Activated naive CD8-positive, alpha-beta T cell treated with anti-CD3 and anti-CD28 coated beads, Interleukin-2, amount 50 U/mL, for 24 hours (primary cell): ENCODE measurements around the gene CA6.
A peak's percentile ranks its signal among the peaks of the same experiment; 100 is the strongest.
"Not testable (repeated sequence)": the region's sequence is repeated elsewhere in the genome, so short reads cannot be mapped to it uniquely, and the experiment has no call there.

Source experiments
- ATAC-seq: fragments of 150-1000 bp; cut with Tn5 transposase; one replicate; pipeline ENCODE4 v1.10.0; 2021
- DNase-seq: peaks from one replicate; pipeline ENCODE4 v3.0.0; 2021
- H3K27ac Mint-ChIP-seq: one replicate; pipeline ENCODE4 v1.8.0; 2021; ENCODE audit warnings: mild to moderate bottlenecking, mixed read lengths
- H3K27me3 Mint-ChIP-seq: one replicate; pipeline ENCODE4 v1.8.0; 2021; ENCODE audit warnings: mixed read lengths
- H3K36me3 Mint-ChIP-seq: one replicate; pipeline ENCODE4 v1.8.0; 2021; ENCODE audit warnings: low read depth, mixed read lengths
- H3K4me1 Mint-ChIP-seq: one replicate; pipeline ENCODE4 v1.8.0; 2021; ENCODE audit warnings: mixed read lengths
- H3K4me3 Mint-ChIP-seq: one replicate; pipeline ENCODE4 v1.8.0; 2021; ENCODE audit warnings: mild to moderate bottlenecking, moderate library complexity, mixed read lengths
- H3K9me3 Mint-ChIP-seq: one replicate; pipeline ENCODE4 v1.8.0; 2021; ENCODE audit warnings: mixed read lengths

The CA6 gene

DNA sequence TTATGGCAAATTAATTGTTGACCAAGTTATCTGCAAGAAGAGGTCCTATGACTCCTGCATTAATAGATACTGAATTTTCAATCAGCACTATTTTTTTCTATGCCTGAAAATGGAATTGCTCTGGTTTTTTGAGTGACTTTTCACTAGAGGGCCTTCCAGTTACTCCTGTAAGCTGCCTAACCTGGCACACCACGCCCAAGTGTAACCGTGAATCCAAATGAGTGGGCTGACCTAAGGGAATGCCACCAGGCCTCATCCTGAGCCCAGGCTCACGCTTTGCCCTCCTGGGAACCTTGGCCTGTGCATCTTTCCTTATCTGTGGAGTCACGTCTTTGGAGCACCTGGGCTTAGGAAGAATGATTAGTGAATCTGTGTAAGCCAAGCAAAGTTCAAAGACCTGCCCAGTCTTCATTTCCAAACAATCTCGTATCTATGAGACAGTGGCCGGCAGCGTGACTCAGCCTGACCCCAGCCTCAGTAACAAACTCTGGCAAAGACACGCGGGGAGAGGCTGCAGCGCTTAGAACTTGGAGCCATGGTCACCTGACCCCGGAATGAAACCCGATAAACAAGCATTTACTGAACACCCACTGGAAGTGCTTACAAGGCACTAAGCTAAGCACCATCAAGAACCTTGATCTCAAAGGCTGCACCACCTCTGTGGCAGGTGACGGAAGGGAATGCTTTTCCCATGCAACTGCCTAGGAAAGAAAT, 48.5 kb downstream of the CA6 start:
- not testable (repeated sequence) for H3K4me3 Mint-ChIP-seq, H3K9me3 Mint-ChIP-seq, H3K36me3 Mint-ChIP-seq, H3K27ac Mint-ChIP-seq, H3K4me1 Mint-ChIP-seq, DNase-seq, H3K27me3 Mint-ChIP-seq, ATAC-seq

DNA sequence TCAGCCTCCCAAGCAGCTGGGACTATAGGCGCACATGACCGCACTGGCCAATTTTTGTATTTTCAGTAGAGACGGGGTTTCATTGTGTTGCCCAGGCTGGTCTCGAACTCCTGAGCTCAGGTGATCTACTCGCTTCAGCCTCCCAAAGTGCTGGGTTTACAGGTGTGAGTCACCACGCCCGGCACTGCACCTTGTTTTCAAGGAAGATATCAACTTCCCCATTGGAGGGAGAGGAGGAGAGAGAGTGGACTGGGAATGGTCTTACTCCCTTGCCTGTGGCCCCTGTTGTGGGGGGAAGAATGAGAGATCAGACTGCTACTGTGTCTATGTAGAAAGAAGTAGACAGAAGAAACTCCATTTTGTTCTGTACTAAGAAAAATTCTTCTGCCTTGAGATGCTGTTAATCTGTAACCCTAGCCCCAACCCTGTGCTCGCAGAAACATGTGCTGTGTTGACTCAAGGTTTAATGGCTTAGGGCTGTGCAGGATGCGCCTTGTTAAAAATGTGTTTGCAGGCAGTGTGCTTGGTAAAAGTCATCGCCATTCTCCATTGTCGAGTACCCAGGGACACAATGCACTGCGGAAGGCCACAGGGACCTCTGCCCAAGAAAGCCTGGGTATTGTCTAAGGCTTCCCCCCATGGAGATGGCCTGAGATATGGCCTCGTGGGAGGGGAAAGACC, 56.0 kb downstream of the CA6 start:
- not testable (repeated sequence) for H3K36me3 Mint-ChIP-seq, H3K27me3 Mint-ChIP-seq, H3K9me3 Mint-ChIP-seq, H3K27ac Mint-ChIP-seq, H3K4me3 Mint-ChIP-seq, DNase-seq, ATAC-seq
- H3K4me1 Mint-ChIP-seq: peaks cover 11% of the 10 kb centered on the region

DNA sequence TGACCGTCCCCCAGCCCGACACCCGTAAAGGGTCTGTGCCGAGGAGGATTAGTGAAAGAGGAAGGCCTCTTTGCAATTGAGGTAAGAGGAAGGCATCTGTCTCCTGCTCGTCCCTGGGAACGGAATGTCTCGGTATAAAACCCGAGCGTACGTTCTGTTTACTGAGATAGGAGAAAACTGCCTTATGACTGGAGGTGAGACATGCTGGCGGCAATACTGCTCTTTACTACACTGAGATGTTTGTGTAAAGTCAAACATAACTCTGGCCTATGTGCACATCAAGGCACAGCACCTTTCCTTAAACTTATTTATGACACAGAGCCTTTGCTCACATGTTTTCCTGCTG, 56.5 kb downstream of the CA6 start:
- not testable (repeated sequence) for DNase-seq, H3K27ac Mint-ChIP-seq, ATAC-seq, H3K9me3 Mint-ChIP-seq, H3K36me3 Mint-ChIP-seq, H3K27me3 Mint-ChIP-seq, H3K4me3 Mint-ChIP-seq
- peaks cover 11% of the 10 kb centered on the region for H3K4me1 Mint-ChIP-seq

DNA sequence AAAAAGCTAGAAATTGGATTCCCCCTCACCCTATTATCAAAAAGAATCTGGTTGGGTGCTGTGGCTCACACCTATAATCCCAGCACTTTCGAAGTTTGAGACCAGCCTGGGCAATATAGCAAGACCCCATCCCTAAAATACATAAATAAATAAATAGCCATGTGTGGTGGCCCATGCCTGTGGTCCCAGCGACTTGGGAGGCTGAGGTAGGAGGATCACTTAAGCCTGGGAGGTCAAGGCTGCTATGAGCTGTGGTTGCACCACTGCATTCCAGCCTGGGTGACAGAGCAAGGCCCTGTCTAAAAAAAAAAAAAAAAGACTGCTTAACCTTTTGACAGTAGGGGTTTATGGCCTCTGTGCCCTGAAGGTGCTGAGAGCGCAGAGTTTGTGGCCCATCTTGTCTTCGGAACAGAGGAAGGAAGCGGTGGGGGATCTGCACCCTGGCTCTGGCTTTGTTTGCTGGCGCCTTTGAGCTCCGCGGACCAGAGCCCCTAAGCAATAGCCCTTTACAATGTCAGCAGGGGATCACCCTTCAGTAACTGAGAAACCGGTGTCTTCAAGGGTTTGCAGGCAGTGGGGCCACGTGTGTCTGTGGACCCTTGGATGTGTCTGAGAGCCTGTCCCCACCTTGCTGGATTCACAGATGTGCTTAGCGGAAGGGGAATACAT, 58.5 kb downstream of the CA6 start:
- Mint-ChIP-seq H3K27ac (peak overlapping the region; percentile 39), H3K4me3 (peak overlapping the region; percentile 53), H3K4me1 (peaks cover 11% of the 10 kb centered on the region), H3K9me3 (no peaks in the 10 kb centered on the region), H3K27me3 (no peaks in the 10 kb centered on the region), H3K36me3 (no peaks in the 10 kb centered on the region)
- no peak for DNase-seq
- no peak for ATAC-seq

DNA sequence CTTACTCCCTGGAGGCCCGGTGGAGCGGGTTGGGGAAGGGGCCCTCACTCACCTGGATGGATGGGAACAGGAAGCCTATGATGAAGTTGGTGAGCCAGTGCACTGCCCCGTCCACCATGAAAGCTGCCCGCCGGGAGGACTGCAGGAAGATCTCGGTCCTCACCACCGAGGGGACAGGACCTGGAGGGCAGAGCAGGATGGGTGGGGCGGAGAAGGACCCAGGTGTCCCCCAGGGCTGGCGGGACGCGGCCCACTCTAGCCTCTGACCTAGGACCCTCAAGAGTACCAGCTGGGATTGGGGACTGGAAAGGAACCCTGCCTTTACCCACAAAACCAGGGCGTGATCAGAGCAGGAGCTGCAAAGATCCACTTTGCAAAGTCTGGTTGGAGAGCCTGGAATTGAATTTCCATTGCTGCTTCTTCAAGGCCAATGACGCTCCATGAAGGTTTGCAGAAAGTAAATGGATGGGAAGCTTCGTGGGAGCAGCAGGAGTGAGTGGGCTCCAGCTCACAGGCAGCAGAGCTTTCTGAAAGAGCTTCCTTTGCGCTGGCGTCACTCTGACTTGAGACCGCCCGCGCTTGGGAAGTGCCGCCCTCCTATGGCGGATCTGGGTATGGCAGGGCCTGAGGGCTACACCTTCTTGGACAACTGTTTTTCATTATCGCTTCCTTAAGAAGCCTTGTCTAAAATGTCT, 59.2 kb downstream of the CA6 start:
- peak; percentile 84 for ATAC-seq
- H3K9me3 Mint-ChIP-seq: no peaks in the 10 kb centered on the region
- peak overlapping the region; percentile 39 for H3K27ac Mint-ChIP-seq
- DNase-seq: peak; percentile 92
- peaks cover 11% of the 10 kb centered on the region for H3K4me1 Mint-ChIP-seq
- H3K27me3 Mint-ChIP-seq: no peaks in the 10 kb centered on the region
- H3K4me3 Mint-ChIP-seq: peak overlapping the region; percentile 53
- no peaks in the 10 kb centered on the region for H3K36me3 Mint-ChIP-seq

DNA sequence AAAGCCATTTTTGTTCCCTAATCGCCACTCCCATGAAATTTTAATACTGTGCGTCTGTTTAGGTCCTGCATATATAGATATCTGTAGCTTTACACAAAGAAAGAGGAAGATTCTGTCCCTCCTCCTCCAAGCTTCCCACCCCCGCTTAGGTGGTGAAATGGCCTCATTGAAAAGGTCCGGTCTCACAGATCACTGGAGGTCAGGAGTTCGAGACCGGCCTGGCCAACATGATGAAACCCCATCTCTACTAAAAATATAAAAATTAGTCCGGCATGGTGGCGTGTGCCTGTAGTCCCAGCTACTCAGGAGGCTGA, 59.7 kb downstream of the CA6 start:
- Mint-ChIP-seq H3K4me3 (no peak overlapping the region), H3K4me1 (peaks cover 11% of the 10 kb centered on the region), H3K27me3 (no peaks in the 10 kb centered on the region), H3K9me3 (no peaks in the 10 kb centered on the region), H3K36me3 (no peaks in the 10 kb centered on the region), H3K27ac (peak overlapping the region; percentile 18)
- no peak for ATAC-seq
- no peak for DNase-seq

DNA sequence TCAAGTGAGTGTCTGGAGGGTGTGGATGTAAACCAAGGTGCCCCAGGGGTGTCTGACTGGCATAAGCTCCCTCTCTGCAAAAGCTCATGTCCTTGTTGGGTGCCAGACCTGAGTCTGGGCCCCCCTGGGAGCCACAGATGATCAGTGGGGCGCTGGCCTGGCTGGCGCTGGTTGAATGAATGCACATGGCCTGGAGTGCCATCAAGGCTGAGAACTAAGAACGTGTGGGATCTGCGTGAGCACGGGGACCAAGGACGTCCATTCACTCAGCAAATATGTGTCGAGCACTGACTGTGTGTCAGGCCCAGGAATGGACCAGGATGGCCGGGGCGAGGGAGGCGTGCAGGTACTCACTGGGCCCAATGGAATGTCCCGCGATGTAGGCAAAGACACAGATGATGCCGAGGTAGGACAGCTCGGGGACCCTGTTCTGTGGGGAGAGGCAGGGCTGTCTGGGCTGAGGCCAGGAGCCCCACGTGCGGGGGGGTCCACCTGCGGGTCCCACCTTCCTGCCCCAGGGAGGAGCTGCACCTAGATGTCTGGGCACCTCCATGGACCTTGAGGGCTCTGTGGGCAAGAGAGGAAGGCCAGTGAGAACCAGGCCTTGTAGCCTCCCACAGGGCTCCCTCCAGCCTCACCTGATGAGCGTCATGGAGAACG, 61.4 kb downstream of the CA6 start:
- Mint-ChIP-seq H3K36me3 (no peaks in the 10 kb centered on the region), H3K9me3 (no peaks in the 10 kb centered on the region), H3K4me3 (no peak overlapping the region), H3K4me1 (peaks cover 17% of the 10 kb centered on the region), H3K27ac (no peak overlapping the region), H3K27me3 (peaks cover 2% of the 10 kb centered on the region)
- no peak for DNase-seq
- ATAC-seq: no peak

DNA sequence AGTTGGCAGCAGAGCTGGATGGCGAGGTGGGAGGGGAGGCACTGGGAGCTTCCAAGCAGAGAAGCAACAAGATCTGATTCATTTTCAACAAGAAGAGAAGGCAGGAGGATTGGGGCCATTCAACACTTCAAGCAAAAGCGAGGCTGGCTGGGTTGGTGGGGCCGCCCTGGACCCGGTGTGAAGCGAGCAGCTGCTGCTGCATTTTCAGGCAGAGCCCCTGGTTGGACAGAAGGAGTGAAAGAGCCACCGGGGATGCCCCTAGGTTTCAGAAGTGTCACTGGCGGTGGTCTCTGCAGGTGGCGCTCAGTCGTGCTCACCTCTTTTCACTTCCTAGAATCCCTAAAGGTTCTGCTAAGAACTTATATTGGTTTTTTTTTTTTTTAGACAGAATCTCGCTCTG, 62.6 kb downstream of the CA6 start:
- Mint-ChIP-seq H3K36me3 (no peaks in the 10 kb centered on the region), H3K9me3 (no peaks in the 10 kb centered on the region), H3K4me3 (no peak overlapping the region), H3K27ac (no peak overlapping the region), H3K4me1 (peaks cover 17% of the 10 kb centered on the region), H3K27me3 (peaks cover 2% of the 10 kb centered on the region)
- ATAC-seq (no peak), DNase-seq (no peak)

DNA sequence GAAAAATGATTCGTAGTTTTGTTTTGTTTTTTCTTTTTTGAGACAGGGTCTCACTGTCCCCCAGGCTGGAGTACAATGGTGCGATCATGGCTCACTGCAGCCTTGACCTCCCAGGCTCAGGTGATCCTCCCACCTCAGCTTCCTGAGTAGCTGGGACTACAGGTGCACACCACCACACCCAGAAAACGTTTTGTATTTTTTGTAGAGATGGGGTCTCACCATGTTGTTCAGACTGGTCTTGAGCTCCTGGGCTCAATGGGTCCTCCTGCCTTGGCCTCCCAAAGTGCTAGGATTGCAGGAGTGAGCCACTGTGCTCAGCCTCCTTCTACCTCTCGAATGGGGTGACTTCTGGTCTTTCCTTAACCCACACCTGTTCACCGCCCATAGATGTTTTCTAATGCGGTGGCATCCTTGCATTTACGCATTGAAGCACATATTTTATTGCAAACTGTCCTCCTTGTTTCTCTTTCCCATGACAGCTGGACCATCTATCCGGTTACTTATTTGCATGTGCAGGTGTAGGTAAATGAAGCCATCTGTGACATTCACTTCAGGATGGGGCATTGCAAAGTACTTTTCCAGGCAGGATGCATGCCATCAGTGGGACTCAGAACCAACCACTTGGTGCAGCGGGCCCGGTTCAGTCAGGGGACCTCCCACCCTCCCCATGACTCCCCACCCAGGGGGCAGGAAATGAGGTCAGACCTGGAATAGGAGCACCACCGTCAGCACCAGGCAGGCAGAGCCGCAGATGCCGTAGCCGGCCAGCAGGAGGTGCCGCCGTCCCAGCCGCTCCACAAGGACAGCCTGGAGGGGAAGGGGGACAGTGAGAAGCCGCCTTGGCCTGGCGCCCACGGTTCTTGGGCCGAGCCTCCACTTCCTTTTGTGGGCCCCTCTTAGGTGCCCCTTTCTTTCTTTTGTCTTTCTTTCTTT, 64.0 kb downstream of the CA6 start:
- no peaks in the 10 kb centered on the region for H3K36me3 Mint-ChIP-seq
- H3K27me3 Mint-ChIP-seq: peaks cover 2% of the 10 kb centered on the region
- no peaks in the 10 kb centered on the region for H3K9me3 Mint-ChIP-seq
- no peak overlapping the region for H3K4me3 Mint-ChIP-seq
- no peak overlapping the region for H3K27ac Mint-ChIP-seq
- ATAC-seq (no peak), DNase-seq (peak; percentile 60)
- peaks cover 12% of the 10 kb centered on the region for H3K4me1 Mint-ChIP-seq

DNA sequence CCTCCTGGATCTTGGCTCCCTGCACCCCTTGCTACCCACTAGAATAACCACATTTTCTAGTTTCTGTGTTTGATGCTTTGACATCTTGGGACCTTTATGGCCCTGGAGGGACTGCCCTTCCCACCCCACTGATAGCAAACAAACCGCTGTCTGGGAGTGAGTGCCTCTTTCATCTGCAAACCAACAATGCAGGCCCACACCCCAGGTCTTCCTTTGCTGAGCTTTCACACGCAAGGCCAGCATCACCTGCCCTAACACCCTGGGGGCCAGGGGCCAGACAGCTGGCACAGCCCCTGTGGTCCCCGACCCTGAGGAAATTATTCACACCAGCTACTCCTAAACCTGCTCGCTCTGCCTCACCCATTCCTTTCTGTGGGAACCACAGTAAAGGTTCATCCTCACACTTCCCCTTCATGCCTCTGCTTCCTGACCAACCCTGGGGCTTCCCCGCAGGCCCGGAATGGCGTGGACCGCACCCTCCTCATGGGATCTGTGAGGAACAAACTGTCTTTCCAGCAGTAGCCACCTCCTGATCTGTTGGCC, 65.2 kb downstream of the CA6 start:
- H3K4me3 Mint-ChIP-seq: no peak overlapping the region
- peaks cover 2% of the 10 kb centered on the region for H3K27me3 Mint-ChIP-seq
- DNase-seq: no peak
- H3K4me1 Mint-ChIP-seq: peaks cover 6% of the 10 kb centered on the region
- H3K27ac Mint-ChIP-seq: peak overlapping the region; percentile 64
- H3K9me3 Mint-ChIP-seq: no peaks in the 10 kb centered on the region
- ATAC-seq: no peak
- no peaks in the 10 kb centered on the region for H3K36me3 Mint-ChIP-seq

DNA sequence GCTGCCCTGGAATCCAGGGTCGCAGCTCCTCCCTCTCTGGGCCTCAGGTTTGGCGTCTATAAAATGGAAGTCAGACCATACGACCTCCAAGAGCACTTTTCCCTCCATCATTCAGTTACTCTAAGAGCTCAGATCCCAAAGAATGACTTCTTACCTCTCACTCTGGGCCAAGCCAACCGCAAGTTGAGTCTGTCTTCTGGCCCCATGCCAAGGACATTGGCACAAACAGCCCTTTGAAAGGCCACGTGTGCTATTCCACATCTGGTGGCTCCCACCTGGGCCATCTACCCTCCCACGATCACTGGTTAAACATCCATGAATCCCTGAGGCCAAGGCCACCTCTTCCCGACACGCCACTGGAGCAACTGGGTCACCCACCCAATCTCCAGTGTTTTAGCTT, 68.2 kb downstream of the CA6 start:
- H3K4me1 Mint-ChIP-seq: peaks cover 6% of the 10 kb centered on the region
- peaks cover 4% of the 10 kb centered on the region for H3K27me3 Mint-ChIP-seq
- DNase-seq (no peak), ATAC-seq (no peak)
- no peaks in the 10 kb centered on the region for H3K9me3 Mint-ChIP-seq
- no peaks in the 10 kb centered on the region for H3K36me3 Mint-ChIP-seq
- H3K27ac Mint-ChIP-seq: no peak overlapping the region
- no peak overlapping the region for H3K4me3 Mint-ChIP-seq

DNA sequence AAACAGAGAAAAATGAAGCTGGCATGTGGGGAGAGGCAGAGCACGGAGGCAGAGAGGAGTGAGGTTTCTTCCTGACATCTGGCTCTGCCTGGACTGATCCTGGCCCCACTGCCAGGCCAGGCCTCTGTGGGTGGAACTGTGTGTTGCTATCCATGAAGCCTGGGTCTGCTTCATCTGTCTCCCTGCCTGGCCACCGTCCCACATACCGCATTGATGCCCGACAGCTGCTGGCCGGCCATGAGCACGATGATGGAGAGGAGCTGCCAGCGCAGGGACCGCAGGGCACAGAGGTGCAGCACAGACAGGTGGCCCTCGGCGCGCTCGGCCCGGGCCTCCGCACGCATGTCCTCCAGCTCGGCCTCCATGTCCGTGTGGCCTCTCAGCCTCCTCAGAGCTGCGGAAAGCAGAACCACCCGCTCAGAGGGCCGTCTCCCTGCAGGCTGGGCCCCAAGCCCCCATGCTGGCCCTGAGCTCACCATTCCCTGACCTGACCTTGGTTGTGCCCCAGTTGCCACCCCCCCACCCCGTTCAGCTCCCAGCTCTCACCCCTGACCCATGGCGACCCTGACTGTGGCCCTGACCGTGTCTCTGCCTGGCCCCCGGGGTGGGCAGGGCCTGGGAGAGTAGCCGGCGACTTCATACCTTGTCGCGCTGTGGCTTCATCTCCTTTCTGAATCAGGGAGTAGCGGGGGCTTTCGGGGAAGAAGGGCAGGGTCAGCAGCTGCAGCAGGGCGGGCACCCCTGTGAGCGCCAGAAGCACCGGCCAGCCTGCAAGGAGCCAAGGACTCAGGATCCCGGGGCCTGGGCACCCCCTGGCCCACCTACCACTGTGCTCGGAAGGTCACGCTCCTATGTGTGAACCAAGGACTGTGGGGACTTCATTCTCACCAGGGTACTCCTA, 69.1 kb downstream of the CA6 start:
- Mint-ChIP-seq H3K9me3 (no peaks in the 10 kb centered on the region), H3K4me3 (no peak overlapping the region), H3K27ac (no peak overlapping the region), H3K36me3 (no peaks in the 10 kb centered on the region), H3K4me1 (peaks cover 6% of the 10 kb centered on the region), H3K27me3 (peaks cover 6% of the 10 kb centered on the region)
- DNase-seq (no peak), ATAC-seq (no peak)

DNA sequence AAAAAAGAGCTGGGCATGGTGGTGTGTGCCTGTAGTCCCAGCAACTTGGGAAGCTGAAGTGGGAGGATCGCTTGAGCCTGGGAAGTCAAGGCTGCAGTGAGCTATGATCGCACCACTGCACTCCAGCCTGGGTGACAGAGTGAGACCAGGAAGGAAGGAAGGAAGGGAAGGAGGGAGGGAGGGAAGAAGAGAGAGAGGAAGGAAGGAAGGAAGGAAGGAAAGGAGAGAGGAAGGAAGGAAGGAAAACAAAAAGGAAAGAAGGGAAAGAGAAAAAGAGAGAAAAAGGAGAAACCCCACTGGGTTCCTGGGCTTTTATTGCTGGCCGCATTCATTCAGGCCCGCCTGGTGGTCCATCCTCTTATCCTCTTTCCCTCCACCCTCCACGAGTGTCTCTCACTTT, 70.8 kb downstream of the CA6 start:
- H3K36me3 Mint-ChIP-seq: no peaks in the 10 kb centered on the region
- DNase-seq (no peak), ATAC-seq (no peak)
- H3K9me3 Mint-ChIP-seq: no peaks in the 10 kb centered on the region
- H3K27ac Mint-ChIP-seq: no peak overlapping the region
- H3K27me3 Mint-ChIP-seq: peaks cover 7% of the 10 kb centered on the region
- no peak overlapping the region for H3K4me3 Mint-ChIP-seq
- H3K4me1 Mint-ChIP-seq: no peaks in the 10 kb centered on the region
